ENCODE results near the gene TTBK2.

DNA sequence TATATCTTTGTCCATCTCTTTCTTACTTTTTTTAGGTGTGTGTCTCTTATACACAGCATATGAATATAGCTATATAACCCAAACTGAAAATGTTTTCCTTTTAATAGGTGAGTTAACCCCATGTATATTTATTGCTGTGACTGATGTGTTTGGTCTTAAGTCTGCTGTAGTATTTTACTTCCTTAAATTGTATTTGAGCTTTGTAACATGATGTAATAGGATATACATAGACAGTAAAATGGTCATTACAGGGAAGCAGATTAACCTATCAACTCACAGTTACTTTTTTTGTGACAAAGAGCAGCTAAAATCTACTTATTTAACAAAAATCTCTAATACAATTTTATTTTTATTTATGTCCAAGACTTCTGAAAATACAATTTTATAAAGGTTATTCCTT lies 131.9 kb downstream of the TTBK2 start:
- TF ChIP-seq CTCF (IDR thresholded peaks at IDR 0.05): no peak
- TF ChIP-seq POLR2A (IDR thresholded peaks at IDR 0.05): no peak
